Gastrocnemius medialis (tissue), 4 donors: ENCODE data around the gene CCDC63. TPM values are rescaled to one million over a fixed set of nuclear protein-coding genes. Genes with fewer than 3 reads are reported as not detected.

Experiments used
- ATAC-seq, 2 donors: fragments of 150-250 bp; one replicate each; pipeline ENCODE4 v1.9.1; 2016
- DNase-seq, 2 donors: peaks; one replicate each; pipeline ENCODE4 v3.0.0-alpha.2; 2019
- H3K27ac ChIP-seq, 4 donors: fragments of 200-600 bp; sonication (generic); 1 replicate in 1 of 4; 2 replicates in 3 of 4; pipeline ENCODE4 v1.5.1; 2016 to 2018; ENCODE audit warnings: mild to moderate bottlenecking in 2 of 4, moderate library complexity in 1 of 4
- H3K27me3 ChIP-seq, 3 donors: fragments of 200-600 bp; sonication (generic) in 2 of 3; 1 replicate in 1 of 3; 2 replicates in 2 of 3; pipeline versions ENCODE4 v1.5.1 to v1.6.0; 2016 to 2019; ENCODE audit warnings: mild to moderate bottlenecking in 1 of 3, moderate library complexity in 1 of 3
- H3K36me3 ChIP-seq, 2 donors: fragments of 200-600 bp; sonication (generic) in 1 of 2; one replicate each; pipeline ENCODE4 v1.5.1; 2017 to 2018
- H3K4me1 ChIP-seq, 2 donors: fragments of 200-600 bp; sonication (generic) in 1 of 2; one replicate each; pipeline ENCODE4 v1.5.1; 2016 to 2017; ENCODE audit warnings: mild to moderate bottlenecking in 2 of 2
- H3K4me3 ChIP-seq, 4 donors: fragments of 200-600 bp; sonication (generic) in 3 of 4; 1 replicate in 1 of 4; 2 replicates in 3 of 4; pipeline ENCODE4 v1.5.1; 2016 to 2019; ENCODE audit warnings: mild to moderate bottlenecking in 2 of 4
- H3K9me3 ChIP-seq, 3 donors: fragments of 200-600 bp; sonication (generic) in 2 of 3; 1 replicate in 1 of 3; 2 replicates in 2 of 3; pipeline ENCODE4 v1.5.1; 2016 to 2019
- POLR2A ChIP-seq, 2 donors: fragments of 450-650 bp; IDR thresholded peaks; one replicate each; pipeline ENCODE4 v1.6.1; 2017; ENCODE audit warnings: antibody characterized with exemption in 2 of 2, mild to moderate bottlenecking in 2 of 2, moderate library complexity in 2 of 2
- in situ Hi-C, 4 donors: fragments of 200-750 bp; cut with MboI; loops; one replicate each; pipeline versions ENCODE4 v1.15.0 to v1.8.0; 2017; ENCODE audit warnings: low sequenced_read_pairs in 4 of 4
- intact Hi-C: fragments of 100-400 bp; cut with DNase I; formaldehyde crosslinking; loops from one replicate; pipeline ENCODE4 v1.15.1; 2023; ENCODE audit warnings: low total_unique reads
- total RNA-seq, 4 donors: library from RNA; depleted of rRNA; stranded (reverse); fragments of >200 nt; gene quantifications; one replicate each; pipeline versions ENCODE4 v1.1.0 to v1.2.3, GENCODE V29; 2016
- TF ChIP-seq, protein P1 (sequence below), 5 experiments: fragments of 450-650 bp in 3 of 5; fragments of 200-600 bp in 2 of 5; sonication (generic) in 2 of 5; IDR thresholded peaks in 4 of 5; conservative IDR thresholded peaks in 1 of 5; 1 replicate in 4 of 5; 2 replicates in 1 of 5; pipeline ENCODE4 v1.5.1; 2016 to 2019; ENCODE audit warnings: antibody characterized with exemption in 5 of 5, mild to moderate bottlenecking in 3 of 5, moderate library complexity in 3 of 5

CCDC63 gene
- total RNA-seq, 4 donors from 2014 or later = not detected

- Histone ChIP-seq H3K36me3 (no peaks in the 10 kb centered on the region), H3K9me3 (no peaks in the 10 kb centered on the region), H3K4me3 (no peak overlapping the region), H3K27me3 (no peaks in the 10 kb centered on the region), H3K4me1 (peaks cover 0 to 1% of the 10 kb centered on the region in 2 donors), H3K27ac (no peak overlapping the region)
- no peak for TF ChIP-seq POLR2A (IDR thresholded peaks at IDR 0.05)
- TF ChIP-seq, protein P1, sequence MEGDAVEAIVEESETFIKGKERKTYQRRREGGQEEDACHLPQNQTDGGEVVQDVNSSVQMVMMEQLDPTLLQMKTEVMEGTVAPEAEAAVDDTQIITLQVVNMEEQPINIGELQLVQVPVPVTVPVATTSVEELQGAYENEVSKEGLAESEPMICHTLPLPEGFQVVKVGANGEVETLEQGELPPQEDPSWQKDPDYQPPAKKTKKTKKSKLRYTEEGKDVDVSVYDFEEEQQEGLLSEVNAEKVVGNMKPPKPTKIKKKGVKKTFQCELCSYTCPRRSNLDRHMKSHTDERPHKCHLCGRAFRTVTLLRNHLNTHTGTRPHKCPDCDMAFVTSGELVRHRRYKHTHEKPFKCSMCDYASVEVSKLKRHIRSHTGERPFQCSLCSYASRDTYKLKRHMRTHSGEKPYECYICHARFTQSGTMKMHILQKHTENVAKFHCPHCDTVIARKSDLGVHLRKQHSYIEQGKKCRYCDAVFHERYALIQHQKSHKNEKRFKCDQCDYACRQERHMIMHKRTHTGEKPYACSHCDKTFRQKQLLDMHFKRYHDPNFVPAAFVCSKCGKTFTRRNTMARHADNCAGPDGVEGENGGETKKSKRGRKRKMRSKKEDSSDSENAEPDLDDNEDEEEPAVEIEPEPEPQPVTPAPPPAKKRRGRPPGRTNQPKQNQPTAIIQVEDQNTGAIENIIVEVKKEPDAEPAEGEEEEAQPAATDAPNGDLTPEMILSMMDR (IDR thresholded peaks at IDR 0.05 in 4 of 5, conservative IDR thresholded peaks at IDR 0.05 in 1 of 5) = no peak
- DNase-seq = no peak
- no peak for ATAC-seq
- intact Hi-C loops (no loop called here), in situ Hi-C loops (loop anchor here in 2 of 4 donors (10.0 kb wide), 1 partner anchor 307 kb away; no protein-coding TSS in a partner anchor)
These were observed 24.9 kb upstream of the CCDC63 start for GRCh38 chr12:110821917-110822316.

DNA sequence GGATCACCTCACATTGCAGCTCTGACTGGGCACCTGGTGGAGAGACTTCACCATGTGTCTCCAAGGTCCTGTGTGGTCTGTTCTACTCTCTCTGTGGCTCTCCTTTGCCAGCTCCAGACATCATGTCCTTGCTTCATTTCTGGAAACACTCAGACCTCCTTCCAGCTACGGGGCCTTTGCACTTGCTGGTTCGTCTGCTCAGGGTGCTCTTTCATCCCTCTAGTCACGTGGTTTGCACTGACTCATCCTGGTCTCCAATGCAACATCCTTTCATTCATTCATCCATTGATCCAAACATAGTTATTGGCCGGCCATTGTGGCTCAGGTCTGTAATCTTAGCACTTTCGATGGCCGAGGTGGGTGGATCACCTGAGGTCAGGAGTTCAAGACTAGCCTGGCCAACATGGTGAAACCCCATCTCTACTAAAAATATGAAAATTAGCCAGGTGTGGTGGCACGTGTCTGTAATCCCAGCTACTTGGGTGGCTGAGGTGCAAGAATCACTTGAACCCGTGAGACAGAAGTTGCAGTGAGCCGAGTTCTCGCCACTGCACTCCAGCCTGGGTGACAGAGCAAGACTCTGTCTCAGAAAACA lies 23.9 kb upstream of the CCDC63 start:
- in situ Hi-C loops = loop anchor here in 2 of 4 donors (10.0 kb wide), 1 partner anchor 308 kb away; no protein-coding TSS in a partner anchor
- DNase-seq = no peak

DNA sequence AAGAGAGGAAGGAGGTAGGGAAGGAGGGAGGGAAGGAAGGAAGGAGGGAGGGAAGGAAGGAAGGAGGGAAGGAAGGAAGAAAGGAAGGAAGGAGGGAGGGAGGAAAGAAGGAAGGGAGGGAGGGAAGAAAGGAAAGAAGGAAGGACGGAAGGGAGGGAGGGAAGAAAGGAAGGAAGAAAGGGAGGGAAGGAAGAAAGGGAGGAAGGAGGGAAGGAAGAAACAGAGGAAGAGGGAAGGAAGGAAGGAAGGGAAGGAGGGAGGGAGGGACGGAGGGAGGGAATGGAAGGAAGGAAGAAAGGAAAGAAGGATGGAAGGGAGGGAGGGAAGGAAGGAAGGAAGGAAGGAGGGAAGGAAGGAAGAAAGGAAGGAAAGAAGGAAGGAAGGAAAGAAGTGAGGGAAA lies 22.4 kb upstream of the CCDC63 start:
- Histone ChIP-seq H3K9me3 (no peaks in the 10 kb centered on the region), H3K36me3 (no peaks in the 10 kb centered on the region), H3K4me3 (no peak overlapping the region), H3K4me1 (peaks cover 0 to 4% of the 10 kb centered on the region in 2 donors), H3K27me3 (no peaks in the 10 kb centered on the region), H3K27ac (no peak overlapping the region)
- in situ Hi-C loops = loop anchor here in 2 of 4 donors (10.0 kb wide), 1 partner anchor 310 kb away; no protein-coding TSS in a partner anchor
- TF ChIP-seq, protein P1 (IDR thresholded peaks at IDR 0.05 in 4 of 5, conservative IDR thresholded peaks at IDR 0.05 in 1 of 5) = no peak
- no peak for TF ChIP-seq POLR2A (IDR thresholded peaks at IDR 0.05)
- intact Hi-C loops = no loop called here
- no peak for DNase-seq
- no peak for ATAC-seq

More for the DNA sequence above, 23.9 kb upstream of the CCDC63 start:
- peaks cover 0 to 4% of the 10 kb centered on the region in 2 donors for H3K4me1 ChIP-seq
- no peak for ATAC-seq
- TF ChIP-seq, protein P1 (IDR thresholded peaks at IDR 0.05 in 4 of 5, conservative IDR thresholded peaks at IDR 0.05 in 1 of 5) = no peak
- TF ChIP-seq POLR2A (IDR thresholded peaks at IDR 0.05) = no peak
- intact Hi-C loops = no loop called here
- no peaks in the 10 kb centered on the region for H3K27me3 ChIP-seq
- no peaks in the 10 kb centered on the region for H3K9me3 ChIP-seq
- no peaks in the 10 kb centered on the region for H3K36me3 ChIP-seq
- H3K27ac ChIP-seq = no peak overlapping the region
- H3K4me3 ChIP-seq = no peak overlapping the region

DNA sequence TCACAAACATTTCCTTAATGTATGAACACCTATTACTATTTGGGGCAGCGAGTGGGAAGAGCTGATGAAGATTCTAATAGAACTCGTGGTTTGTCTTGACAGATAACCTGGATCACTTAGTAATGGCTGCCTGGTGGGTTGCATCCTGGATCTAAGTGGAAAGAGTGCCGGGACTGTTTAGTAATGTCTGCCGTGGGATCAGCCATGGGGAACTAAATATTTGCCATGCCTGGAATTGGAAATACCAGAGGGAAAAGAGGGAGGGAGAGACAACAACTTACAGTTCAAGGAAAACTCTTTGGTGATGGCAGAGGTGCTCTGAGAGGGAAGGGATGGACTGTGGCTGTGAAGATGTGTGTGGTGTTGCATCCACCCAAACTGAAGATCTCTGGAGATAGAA lies 21.3 kb upstream of the CCDC63 start:
- no peak for DNase-seq
- H3K27me3 ChIP-seq = no peaks in the 10 kb centered on the region

More for the DNA sequence above, 21.3 kb upstream of the CCDC63 start:
- peaks cover 0 to 4% of the 10 kb centered on the region in 2 donors for H3K4me1 ChIP-seq
- TF ChIP-seq POLR2A (IDR thresholded peaks at IDR 0.05) = no peak
- TF ChIP-seq, protein P1 (IDR thresholded peaks at IDR 0.05 in 4 of 5, conservative IDR thresholded peaks at IDR 0.05 in 1 of 5) = no peak
- intact Hi-C loops (loop anchor here (5.0 kb wide), 1 partner anchor 213 kb away; the partner anchor contains the start of gene TCTN1), in situ Hi-C loops (loop anchor here in 3 of 4 donors (10.0 to 25.0 kb wide), 2 partner anchors 311 to 363 kb away; partner anchors contain the start of genes ARPC3 (in 1 of the 3), FAM216A (in 1 of the 3) and GPN3 (in 1 of the 3))
- H3K36me3 ChIP-seq = no peaks in the 10 kb centered on the region
- H3K4me3 ChIP-seq = no peak overlapping the region
- no peak overlapping the region for H3K27ac ChIP-seq
- no peaks in the 10 kb centered on the region for H3K9me3 ChIP-seq
- ATAC-seq = no peak
